DMS79 treated with DMSO at 0.1 percent for 48 hours (cell line): ENCODE results near the gene MEGF6.
"Not testable (repeated sequence)": the region's sequence is repeated elsewhere in the genome, so short reads cannot be mapped to it uniquely, and the experiment has no call there.

Experiments
- DNase-seq: peaks from one replicate; lab custom pipeline; 2025; lab: John Stamatoyannopoulos, UW

MEGF6 gene

DNA sequence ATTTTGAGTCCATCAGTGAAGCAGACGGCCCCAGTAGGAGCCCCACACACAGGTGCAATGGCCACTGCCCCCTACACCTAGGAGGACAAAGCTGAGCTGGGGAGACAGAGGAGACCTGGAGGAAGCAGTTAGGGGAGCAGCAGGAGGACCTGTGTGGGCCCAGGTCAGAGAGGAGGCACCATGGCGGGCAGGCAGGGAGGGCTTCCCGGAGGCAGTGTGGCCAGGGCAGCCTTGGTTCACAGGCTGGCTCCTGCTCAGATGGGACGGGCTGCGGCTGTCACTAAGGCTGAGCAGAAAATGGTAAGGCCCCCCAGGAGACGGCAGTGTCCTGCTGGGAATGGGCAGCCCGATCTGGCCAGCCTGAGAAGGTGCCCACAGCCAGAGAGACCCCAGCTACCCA, 15.4 kb downstream of the MEGF6 start:
- DNase-seq, result no peak

DNA sequence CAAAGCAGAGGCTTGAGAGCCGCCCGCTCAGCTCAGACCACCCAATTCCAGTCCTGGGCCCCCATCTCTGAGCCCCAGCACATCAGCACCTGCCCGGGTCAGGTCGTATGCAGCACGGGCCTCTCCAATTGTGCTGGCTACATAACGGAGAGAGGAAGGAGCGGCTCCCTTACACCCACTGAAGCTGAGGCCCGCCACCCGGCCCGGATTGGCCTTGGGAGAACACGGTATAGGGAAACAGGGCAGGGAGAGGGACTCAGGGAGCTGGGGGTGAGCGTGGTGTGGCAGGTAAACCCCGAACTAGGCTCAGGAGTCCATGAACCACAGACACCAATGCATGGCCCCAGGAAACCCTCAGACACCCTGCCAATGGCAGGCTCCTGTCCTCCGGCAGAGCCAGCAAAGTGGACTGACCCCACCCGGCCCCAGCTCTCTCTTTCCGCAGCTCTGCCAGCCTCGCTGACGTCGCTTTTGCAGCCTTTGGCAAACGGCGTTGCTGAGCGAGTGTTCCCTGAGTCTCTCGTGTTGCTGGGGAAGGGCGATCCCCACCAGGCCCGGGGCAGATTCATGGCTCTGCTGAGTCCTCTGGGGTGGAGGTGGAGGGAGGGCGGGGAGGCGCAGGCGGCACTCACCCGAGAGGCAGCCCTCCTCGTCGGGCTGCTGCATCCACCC, 16.5 kb downstream of the MEGF6 start:
- DNase-seq, result no peak

DNA sequence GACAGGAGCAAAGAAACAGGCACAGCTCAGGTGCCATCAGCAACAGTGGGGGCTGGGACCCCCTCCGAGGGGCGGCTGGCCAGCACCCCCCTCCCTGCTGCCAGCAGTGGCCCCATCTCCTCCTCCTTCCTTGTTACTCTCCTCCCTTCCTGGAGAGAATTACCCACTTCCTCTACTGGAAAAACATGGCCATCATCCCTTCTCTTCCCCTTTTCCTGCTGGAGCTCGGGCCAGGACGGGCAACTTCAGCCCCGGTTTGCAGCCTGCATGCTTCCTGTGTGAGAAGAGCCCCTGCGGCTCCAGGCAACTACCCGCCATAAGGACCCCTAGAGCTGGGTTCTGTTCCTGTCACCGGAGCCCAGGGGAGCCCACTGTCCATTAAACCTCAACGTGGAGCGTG, 17.6 kb downstream of the MEGF6 start:
- DNase-seq, result no peak

DNA sequence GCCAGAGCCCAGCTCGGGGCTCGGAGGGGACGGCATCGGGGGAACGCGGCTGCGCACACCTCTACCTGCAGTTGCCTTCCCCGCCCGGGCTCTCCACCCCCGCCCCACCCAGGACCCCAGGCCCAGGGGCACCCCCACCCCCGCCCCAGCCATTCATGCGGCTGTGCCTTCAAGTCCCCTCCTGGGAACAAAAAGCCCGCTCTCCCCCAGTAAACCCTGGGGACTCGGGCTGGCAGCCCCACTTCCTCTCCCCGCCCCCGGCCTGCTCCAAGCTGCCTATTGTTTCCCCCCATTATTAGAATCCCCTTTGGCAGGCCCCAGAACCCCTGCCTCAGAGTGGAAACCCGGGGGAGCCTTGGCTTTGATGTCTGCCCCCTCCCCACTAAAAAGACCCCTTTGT, 18.0 kb downstream of the MEGF6 start:
- DNase-seq, result no peak

DNA sequence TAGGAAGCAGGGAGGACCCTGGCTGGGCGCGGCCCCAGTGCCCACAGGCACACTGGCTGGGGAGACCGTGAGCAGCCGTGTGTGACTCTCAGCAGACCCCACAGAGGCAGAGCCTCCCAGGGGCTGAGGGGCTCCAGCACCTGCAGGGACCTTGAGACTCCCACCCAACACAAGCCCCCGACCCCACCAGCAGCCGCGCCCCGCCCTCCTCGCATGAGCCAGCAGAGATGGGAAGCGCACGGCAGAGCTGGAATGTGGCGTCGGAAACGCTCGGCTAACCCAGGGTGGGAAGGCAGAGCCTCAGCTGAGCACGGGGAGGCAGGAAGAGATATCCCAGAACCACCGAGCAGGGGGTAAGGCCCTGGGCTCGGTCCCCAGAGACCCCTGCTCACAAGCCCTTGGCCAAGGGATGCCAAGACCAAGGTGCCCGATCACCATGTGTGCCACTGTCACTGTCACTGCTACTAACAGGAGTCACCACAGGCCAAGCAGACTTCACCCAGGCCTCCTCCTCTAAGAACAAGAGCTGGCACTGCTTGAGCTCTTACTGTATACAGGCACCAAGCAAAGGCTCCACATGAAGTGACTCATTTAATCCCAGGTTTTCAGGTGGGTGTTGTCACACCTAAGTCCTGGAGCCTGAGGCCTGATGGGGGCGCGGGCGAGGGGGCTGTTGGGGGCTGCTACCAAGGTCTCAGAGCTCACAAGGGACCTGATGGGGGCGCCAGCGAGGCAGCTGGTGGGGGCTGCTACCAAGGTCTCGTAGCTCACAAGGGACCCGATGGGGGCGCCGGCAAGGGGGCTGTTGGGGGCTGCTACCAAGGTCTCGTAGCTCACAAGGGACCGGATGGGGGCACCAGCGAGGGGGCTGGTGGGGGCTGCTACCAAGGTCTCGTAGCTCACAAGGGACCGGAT, 20.1 kb downstream of the MEGF6 start:
- DNase-seq, result no peak

DNA sequence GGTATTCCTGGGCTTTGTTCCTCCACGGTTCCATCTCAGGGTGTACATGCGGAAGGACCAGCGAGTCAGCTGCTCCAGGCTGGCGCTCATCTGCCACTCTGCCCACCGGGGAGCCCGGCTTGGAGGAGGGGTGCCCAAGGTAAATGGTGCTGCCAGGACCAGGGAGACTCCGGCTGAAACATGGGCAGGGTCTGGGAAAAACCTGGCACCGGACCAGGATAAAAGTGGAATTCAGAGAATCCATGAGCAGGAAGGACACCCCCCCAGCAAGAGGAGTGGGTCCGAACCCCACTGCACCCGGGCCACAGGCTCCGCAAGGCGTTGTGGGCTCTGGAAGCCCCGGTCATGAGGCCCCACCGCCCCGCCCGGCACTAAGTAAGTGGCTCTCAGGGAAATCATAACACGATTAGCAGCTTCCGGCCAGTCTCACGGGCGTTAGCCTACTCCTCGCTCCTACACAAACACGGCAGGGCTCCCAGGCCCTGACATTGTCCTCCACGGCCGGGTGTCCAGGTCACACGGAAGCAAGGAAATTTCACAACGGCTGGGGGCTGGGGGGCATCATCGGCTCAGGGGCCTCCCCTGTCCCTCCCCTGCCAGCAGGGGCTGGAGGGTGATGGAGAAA, 21.1 kb downstream of the MEGF6 start:
- peak; percentile 51 for DNase-seq

DNA sequence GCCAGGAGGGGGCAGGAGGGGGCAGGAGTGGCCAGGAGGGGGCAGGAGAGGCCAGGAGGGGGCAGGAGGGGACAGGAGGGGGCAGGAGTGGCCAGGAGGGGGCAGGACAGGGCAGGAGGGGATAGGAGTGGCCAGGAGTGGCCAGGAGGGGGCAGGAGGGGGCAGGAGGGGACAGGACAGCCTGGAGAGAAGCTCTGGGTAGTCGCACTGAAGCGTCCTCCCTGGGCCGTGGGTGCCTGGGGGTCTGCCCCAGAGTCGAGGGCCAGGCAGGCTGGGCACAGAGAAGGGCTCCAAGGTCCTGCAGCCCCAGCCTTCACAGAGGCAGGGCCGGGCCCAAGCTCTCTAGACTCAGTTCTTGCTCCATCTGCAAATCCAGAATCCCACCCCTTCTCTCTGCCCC, 22.9 kb downstream of the MEGF6 start:
- no peak for DNase-seq

DNA sequence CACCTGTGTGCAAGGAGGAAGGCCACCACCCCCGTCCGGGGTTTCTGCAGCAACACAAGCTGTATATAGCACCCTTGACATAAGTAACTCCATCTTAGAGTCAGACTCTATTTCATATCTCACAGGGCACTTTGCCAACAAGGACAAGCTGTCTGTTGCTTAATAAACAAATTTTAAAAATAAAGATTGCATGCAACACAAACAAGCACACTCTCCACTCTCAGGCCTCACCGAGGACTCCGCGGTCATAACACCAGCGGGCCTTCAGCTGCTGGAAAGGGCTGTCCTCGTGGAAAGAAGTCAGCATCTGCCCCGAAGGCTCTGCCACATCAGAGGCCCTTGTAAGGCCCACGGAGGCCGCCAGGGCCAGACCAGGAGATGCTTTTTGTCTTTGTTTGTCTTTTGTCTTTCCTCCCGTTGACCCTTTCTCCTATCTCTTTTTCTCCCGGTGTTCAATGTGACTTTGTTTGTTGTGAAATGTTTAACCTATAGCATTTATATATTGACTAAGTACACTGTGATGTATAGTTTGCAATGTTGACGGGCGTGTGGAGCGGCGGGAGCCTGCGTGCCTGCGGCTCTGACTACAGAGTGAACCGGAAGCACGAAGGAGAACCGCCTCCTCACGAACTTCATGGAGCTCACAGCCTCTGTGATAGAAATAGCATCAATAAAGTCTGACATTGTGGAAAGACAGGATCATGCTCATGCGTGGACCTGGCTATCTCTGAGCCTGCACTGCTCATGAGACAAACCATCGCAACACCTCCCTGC, 24.1 kb downstream of the MEGF6 start:
- DNase-seq, result no peak

DNA sequence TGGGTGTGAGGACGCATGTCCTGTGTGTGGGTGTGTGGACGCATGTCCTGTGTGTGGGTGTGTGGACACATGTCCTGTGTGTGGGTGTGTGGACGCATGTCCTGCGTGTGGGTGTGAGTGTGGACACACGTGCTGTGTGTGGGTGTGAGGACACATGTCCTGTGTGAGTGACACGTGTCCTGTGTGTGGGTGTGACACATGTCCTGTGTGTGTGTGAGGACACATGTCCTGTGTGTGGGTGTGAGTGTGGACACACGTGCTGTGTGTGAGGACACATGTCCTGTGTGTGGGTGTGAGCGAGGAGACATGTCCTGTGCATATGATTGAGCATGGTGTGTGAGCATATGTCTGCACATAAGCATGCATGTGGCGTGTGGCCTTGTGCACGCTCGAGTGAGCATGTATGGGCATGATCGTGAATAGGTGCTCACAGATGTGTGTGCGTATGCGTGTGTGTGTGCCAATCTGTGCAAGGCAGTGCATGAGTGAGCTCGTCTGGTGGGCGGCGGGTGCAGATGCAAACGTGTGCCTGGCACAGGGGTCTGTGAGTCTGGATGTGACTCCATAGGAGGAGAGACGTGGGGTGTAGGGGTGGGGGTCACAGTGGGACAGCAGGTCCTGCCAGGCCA, 25.3 kb downstream of the MEGF6 start:
- DNase-seq, result no peak

DNA sequence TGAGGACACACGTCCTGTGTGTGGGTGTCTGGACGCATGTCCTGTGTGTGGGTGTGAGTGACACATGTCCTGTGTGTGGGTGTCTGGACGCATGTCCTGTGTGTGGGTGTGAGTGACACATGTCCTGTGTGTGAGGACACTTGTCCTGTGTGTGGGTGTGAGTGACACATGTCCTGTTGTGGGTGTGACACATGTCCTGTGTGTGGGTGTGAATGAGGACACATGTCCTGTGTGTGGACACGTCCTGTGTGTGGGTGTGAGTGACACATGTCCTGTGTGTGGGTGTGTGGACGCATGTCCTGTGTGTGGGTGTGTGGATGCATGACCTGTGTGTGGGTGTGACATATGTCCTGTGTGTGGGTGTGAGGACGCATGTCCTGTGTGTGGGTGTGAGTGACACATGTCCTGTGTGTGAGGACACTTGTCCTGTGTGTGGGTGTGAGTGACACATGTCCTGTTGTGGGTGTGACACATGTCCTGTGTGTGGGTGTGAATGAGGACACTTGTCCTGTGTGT, 25.9 kb downstream of the MEGF6 start:
- DNase-seq, result not testable (repeated sequence)

DNA sequence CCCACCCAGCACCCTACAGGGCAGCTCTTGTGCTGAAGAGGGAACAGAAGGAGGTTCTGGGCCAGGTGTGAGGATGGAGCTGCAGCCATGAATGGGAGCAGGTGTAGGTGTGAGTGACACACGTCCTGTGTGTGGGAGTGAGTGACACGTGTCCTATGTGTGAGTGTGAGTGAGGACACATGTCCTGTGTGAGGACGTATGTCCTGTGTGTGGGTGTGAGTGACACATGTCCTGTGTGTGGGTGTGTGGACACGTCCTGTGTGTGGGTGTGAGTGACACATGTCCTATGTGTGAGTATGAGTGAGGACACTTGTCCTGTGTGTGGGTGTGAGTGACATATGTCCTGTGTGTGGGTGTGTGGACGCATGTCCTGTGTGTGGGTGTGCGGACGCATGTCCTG, 26.4 kb downstream of the MEGF6 start:
- no peak for DNase-seq

DNA sequence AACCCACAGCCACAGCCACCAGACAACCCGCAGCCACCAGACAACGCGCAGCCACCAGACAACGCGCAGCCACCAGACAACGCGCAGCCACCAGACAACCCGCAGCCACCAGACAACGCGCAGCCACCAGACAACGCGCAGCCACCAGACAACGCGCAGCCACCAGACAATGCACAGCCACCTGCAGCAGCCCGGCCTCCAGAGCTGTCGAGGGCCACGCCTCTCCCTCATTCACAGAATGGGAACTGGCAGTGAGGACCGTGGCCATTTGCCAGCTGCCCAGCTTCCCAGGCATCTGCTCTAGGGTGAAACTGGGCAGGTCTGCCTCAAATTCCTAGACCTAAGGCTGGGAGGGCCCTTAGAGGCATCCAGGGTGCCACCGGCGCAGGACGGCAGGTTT, 27.6 kb downstream of the MEGF6 start:
- DNase-seq, result not testable (repeated sequence)

DNA sequence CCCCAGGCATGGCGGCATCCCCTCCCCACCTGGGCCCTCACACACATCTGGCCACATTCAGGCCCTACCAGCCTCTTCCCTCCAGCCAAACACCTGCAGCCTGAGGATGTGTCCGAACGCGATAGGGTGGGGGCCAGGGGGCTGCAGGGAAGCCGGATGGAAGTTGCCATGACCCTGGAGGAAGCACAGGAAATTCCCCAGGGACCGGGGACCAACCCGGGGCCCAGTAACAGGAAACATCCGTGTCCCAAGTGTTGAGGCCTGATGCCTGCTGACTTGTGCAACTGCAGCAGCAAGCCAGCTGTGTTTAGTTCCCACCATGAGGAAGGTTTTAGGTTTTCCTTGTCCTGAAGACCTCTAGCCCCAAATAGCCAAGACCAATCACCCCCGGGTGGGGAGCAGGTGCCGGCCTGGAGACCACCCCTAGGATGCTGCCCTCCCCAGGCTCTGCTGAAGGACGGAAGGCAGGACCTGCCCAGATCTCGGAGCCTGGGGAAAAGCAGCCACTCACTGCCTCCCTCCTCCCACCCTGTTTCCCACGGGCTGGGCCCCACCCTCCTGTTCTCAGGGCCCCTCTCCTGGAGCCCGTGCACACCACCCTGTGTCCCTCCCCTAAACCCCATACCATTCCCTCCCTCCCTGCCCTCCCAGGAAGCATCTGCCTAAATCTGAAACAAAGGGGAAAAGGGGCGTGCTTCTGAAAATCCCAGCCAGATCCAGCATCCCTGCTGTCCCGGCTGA, 29.8 kb downstream of the MEGF6 start:
- DNase-seq, result no peak

DNA sequence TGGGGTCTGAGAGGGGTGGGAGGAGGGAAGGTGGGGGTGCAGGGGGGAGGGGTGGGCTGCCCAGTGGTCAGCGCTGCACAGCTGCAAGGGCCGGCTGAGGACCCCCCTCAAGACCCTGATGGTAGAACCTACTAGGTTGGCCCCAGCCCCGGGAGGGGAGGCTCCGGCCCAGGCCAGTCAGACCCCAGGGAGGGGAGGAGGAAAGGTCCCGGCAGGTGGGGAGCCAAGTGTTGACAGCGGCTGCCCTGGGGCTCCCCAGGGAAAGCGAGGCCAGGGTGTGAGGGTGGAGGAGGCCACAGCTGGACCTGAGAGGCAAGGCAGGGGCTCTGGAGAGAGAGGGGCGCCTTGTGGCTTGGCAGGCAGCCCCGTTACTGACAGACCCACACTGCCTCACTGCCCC, 31.1 kb downstream of the MEGF6 start:
- no peak for DNase-seq

DNA sequence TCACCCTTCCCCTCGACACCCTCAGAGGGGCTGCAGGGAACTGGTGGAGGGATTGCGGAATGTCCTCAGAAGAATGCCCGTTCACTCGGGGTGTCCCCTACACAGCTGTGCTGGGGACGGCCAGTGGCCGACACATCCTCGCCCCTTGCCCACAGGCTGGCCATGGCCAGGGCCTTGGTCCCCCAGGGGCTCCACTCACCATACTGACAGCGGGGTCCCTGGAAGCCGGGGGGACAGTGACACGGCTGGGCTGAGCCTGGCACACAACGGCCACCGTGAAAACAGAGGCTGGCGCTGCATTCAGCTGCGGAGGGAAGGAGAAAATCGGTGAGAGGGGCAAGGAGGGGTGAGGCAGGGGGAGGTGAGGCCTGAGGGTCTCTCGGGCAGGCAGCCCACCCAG, 31.7 kb downstream of the MEGF6 start:
- no peak for DNase-seq

DNA sequence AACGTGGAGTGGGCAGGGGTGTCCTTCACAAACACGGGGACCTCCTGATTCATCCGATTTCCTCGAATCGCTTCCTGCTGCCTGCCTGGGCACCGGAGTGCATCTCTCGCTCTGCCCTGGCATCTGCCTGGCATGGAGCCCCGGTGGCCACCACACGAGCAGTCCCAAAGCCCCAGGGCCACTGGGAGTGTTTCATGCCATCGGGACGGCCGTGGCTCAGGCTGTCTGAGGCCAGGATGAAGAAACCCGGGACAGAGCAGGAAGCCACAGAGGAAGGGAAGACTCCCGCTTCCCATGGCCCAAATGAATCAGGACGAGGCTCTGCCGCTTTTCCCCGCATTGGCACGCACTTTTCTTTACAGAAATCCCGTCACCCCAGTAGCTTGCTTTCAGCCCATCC, 32.4 kb downstream of the MEGF6 start:
- DNase-seq, result no peak

DNA sequence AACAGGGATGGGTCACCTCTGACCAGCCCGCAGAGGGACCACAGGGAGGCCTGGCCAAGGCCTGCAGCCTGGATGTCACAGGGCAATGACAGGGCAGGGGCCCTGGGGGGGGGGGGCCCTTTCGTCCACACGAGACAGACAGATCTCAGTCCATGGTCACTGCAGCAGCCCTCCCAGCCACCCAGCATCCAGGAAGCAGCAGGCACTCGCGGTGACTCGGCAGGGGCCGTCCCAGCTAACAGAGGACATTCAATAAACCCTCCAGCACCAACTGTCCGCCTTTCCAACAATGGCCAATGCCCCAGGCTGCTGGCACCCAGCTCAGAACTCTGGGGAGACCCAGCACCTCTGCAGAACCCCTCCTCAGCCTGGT, 32.9 kb downstream of the MEGF6 start:
- DNase-seq, result no peak

DNA sequence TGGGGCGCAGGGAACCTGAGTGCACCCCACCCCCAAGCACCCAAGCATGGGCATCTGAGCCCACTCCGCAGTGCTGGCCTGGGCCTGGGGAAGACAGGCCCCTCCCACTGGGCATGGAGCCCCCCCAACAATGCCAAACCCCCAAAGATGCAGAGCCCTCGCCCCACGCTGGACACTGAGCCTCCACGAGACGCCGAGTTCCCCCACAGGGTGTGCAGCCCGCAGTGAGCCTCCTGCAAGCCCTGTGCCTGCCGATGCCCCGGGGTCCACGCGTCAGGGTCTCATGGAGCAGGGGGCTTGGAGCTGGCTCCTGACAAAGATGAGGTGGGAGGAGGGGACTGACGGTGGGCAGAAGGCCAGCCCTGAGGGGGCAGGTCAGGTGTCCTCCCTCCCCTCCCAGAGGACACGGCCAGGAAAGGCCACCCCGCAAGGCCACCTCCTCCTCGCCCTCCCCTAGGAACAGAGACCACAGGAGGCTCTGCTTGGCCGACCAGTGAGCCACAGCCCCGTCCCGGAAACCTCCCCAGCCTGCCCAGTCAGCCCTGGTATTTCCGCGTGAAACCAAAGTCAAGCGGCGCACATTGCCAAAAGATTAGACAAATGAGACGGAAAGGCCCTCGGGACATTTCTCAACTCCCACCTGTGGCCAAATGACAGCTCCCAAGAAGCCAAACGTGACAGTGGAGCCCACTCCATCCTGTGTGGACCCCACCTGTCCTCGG, 33.4 kb downstream of the MEGF6 start:
- peak; percentile 12 for DNase-seq

DNA sequence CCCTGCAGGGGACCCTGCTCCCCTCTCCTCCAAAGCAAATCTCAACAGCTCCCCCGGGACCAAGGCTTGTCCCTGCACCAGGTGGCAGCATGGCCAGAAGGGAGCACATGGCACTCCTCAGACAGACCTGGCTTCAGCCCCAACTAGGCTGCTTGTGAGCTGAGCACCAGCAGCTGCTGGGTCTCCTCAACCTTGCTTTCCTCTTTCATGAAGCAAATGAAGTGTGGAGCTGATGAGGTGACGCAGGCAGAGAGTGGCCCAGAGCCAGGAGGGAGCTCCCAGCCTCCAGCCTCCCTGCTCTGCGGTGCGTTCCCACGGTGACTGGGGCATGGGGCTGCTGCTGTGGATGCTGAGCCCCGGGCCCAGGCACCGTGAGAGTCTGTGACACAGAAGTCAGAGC, 34.0 kb downstream of the MEGF6 start:
- peak; percentile 96 for DNase-seq

DNA sequence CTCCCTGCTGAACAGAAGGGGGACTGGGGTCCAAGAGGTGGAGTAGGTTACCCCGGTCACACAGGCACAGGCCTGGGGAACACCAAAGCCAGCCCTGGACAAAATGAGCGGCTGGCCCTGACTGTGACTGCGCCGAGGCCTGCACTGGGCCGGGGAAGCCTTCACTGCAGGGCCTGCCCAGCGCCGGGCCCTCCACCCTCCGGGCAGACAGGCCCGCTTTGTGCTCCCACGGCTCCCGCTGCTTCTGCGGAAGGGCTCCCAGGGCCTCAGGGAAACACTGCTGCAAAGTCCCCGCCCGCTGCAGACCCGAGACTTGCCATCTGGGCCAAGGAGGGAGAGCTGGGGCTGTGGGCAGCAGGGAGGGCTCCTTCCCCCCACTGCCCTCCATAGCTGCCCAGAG, 35.3 kb downstream of the MEGF6 start:
- no peak for DNase-seq
